GM18508 (cell line): ENCODE results near the gene LGMN.
"Not testable (repeated sequence)": the region's sequence is repeated elsewhere in the genome, so short reads cannot be mapped to it uniquely, and the experiment has no call there.

ENCODE experiments used
- ATAC-seq: cut with Tn5 transposase; IDR thresholded peaks from one replicate; pipeline ENCODE4 v1.9.1; 2021; ENCODE audit warnings: moderate number of reproducible peaks; ENCODE audit not compliant: insufficient read depth, unreplicated experiment

Gene LGMN

GRCh38 chr14:92763666-92764631, 15.5 kb upstream of the LGMN start:
- not testable (repeated sequence) for ATAC-seq

GRCh38 chr14:92760524-92760805, 12.0 kb upstream of the LGMN start:
- no peak for ATAC-seq

GRCh38 chr14:92759679-92760523, 11.5 kb upstream of the LGMN start:
- no peak for ATAC-seq

- ATAC-seq: no peak
These were observed 10.9 kb upstream of the LGMN start for GRCh38 chr14:92759300-92759678.

- ATAC-seq: no peak
These were observed 8.0 kb upstream of the LGMN start for GRCh38 chr14:92756446-92756845.

- no peak for ATAC-seq
These were observed 7.1 kb upstream of the LGMN start for GRCh38 chr14:92755495-92755894.

GRCh38 chr14:92754966-92755365, 6.5 kb upstream of the LGMN start:
- no peak for ATAC-seq

GRCh38 chr14:92753250-92753649, 4.8 kb upstream of the LGMN start:
- no peak for ATAC-seq

GRCh38 chr14:92751819-92752218, 3.4 kb upstream of the LGMN start:
- no peak for ATAC-seq

GRCh38 chr14:92750994-92751400, 2.6 kb upstream of the LGMN start:
- ATAC-seq: no peak

- not testable (repeated sequence) for ATAC-seq
These were observed 1.8 kb upstream of the LGMN start for GRCh38 chr14:92750222-92750728.

GRCh38 chr14:92747701-92748258, 647 bp downstream of the LGMN start:
- ATAC-seq: no peak

- ATAC-seq: no peak
These were observed 4.2 kb downstream of the LGMN start for GRCh38 chr14:92744198-92744597.

- no peak for ATAC-seq
These were observed 8.0 kb downstream of the LGMN start for GRCh38 chr14:92740440-92740839.

- no peak for ATAC-seq
These were observed 10.7 kb downstream of the LGMN start for GRCh38 chr14:92737619-92738188.

GRCh38 chr14:92737206-92737605, 11.2 kb downstream of the LGMN start:
- ATAC-seq: no peak

- no peak for ATAC-seq
These were observed 13.1 kb downstream of the LGMN start for GRCh38 chr14:92735344-92735743.

GRCh38 chr14:92734618-92735017, 13.8 kb downstream of the LGMN start:
- ATAC-seq: no peak

- ATAC-seq: no peak
These were observed 15.4 kb downstream of the LGMN start for GRCh38 chr14:92733007-92733406.

GRCh38 chr14:92731622-92732115, 16.8 kb downstream of the LGMN start:
- no peak for ATAC-seq
